ENCODE measurements around the gene AOC1. TPM values are rescaled to one million over a fixed set of nuclear protein-coding genes. Genes with fewer than 3 reads are reported as not detected.

AOC1 gene
- not detected in 5 replicates for total RNA-seq (2022; extraction: Qiagen RNA extraction; ENCODE audit: low read depth)

GRCh38 chr7:150852371-150852905 lies at the start of gene AOC1:
TSS of gene AOC1 (plus strand) at chr7:150852517. CDS start at chr7:150856471, 3,954 bp downstream.

Other genes starting within 250 kb of the AOC1 start
- gene GIMAP6, start 220.1 kb upstream of the AOC1 start, total RNA-seq (2022; extraction: Qiagen RNA extraction; ENCODE audit: low read depth): not detected in 5 replicates
- 0.06 TPM in 2 of 5 replicates, not detected in the others for gene GIMAP2, start 166.8 kb upstream of the AOC1 start, total RNA-seq (2022; extraction: Qiagen RNA extraction; ENCODE audit: low read depth)
- not detected in 5 replicates for gene GIMAP1, start 135.9 kb upstream of the AOC1 start, total RNA-seq (2022; extraction: Qiagen RNA extraction; ENCODE audit: low read depth)
- not detected in 5 replicates for gene GIMAP5, start 115.1 kb upstream of the AOC1 start, total RNA-seq (2022; extraction: Qiagen RNA extraction; ENCODE audit: low read depth)
- gene TMEM176B, start 52.2 kb upstream of the AOC1 start, total RNA-seq (2022; extraction: Qiagen RNA extraction; ENCODE audit: low read depth): 0.09 to 0.16 TPM in 2 of 5 replicates, not detected in the others
- not detected in 5 replicates for gene TMEM176A, start 51.7 kb upstream of the AOC1 start, total RNA-seq (2022; extraction: Qiagen RNA extraction; ENCODE audit: low read depth)
- gene KCNH2, start 125.8 kb downstream of the AOC1 start, total RNA-seq (2022; extraction: Qiagen RNA extraction; ENCODE audit: low read depth): 0.35 to 0.51 TPM (median 0.44 TPM) in 5 replicates
- 0.17 to 0.49 TPM (median 0.26 TPM) in 5 replicates for gene NOS3, start 138.5 kb downstream of the AOC1 start, total RNA-seq (2022; extraction: Qiagen RNA extraction; ENCODE audit: low read depth)
- gene ATG9B, start 172.0 kb downstream of the AOC1 start, total RNA-seq (2022; extraction: Qiagen RNA extraction; ENCODE audit: low read depth): 0.14 to 0.84 TPM (median 0.60 TPM) in 5 replicates
- gene ABCB8, start 175.9 kb downstream of the AOC1 start, total RNA-seq (2022; extraction: Qiagen RNA extraction; ENCODE audit: low read depth): 37.6 to 53.7 TPM (median 49.4 TPM) in 5 replicates
- gene ASIC3, start 196.0 kb downstream of the AOC1 start, total RNA-seq (2022; extraction: Qiagen RNA extraction; ENCODE audit: low read depth): 7.5 to 13.1 TPM (median 10.6 TPM) in 5 replicates
- 31.5 to 33.1 TPM (median 32.4 TPM) in 5 replicates for gene CDK5, start 205.4 kb downstream of the AOC1 start, total RNA-seq (2022; extraction: Qiagen RNA extraction; ENCODE audit: low read depth)
- 206 to 317 TPM (median 271 TPM) in 5 replicates for gene SLC4A2, start 207.1 kb downstream of the AOC1 start, total RNA-seq (2022; extraction: Qiagen RNA extraction; ENCODE audit: low read depth)
- 51.3 to 84.8 TPM (median 73.9 TPM) in 5 replicates for gene FASTK, start 228.3 kb downstream of the AOC1 start, total RNA-seq (2022; extraction: Qiagen RNA extraction; ENCODE audit: low read depth)
- 34.7 to 58.3 TPM (median 48.2 TPM) in 5 replicates for gene TMUB1, start 231.0 kb downstream of the AOC1 start, total RNA-seq (2022; extraction: Qiagen RNA extraction; ENCODE audit: low read depth)
- 62.0 to 72.4 TPM (median 67.1 TPM) in 5 replicates for gene AGAP3, start 234.0 kb downstream of the AOC1 start, total RNA-seq (2022; extraction: Qiagen RNA extraction; ENCODE audit: low read depth)